ENCODE data around the gene SMYD5.

DNA sequence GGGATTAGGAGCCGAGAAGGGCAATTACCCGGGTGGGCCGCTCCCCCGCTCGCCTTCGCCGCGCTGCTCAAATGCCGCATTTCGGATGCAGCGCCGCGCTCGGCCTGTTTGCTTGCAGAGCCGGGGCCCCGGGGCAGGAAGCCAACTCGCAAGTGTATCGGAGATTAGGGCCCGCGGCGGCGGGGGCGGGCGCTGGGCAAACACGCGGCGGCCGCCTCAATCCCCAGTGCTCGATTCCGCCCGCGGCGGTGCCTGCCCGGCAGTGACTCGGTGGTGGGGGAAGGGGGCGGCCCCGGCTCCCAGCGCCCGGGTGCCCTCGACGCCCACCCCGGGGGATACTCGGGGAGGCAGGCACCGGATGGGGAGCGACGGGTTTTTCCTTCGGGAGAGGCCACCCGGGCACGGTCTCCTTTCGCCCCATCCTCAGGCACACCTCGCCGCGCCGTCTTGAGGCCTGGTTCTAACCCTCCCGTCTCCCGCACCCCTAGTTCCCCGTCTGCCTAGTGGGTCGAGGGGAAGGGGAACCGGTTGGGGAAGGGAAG is 38.3 kb upstream of the SMYD5 start:
- TF ChIP-seq, protein P1, sequence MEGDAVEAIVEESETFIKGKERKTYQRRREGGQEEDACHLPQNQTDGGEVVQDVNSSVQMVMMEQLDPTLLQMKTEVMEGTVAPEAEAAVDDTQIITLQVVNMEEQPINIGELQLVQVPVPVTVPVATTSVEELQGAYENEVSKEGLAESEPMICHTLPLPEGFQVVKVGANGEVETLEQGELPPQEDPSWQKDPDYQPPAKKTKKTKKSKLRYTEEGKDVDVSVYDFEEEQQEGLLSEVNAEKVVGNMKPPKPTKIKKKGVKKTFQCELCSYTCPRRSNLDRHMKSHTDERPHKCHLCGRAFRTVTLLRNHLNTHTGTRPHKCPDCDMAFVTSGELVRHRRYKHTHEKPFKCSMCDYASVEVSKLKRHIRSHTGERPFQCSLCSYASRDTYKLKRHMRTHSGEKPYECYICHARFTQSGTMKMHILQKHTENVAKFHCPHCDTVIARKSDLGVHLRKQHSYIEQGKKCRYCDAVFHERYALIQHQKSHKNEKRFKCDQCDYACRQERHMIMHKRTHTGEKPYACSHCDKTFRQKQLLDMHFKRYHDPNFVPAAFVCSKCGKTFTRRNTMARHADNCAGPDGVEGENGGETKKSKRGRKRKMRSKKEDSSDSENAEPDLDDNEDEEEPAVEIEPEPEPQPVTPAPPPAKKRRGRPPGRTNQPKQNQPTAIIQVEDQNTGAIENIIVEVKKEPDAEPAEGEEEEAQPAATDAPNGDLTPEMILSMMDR (IDR thresholded peaks at IDR 0.05) = no peak
- no peak for TF ChIP-seq POLR2AphosphoS5 (IDR thresholded peaks at IDR 0.05)

Data from breast epithelium (tissue), 3 donors.